ENCODE data around the gene TMED5. TPM values are rescaled to one million over a fixed set of nuclear protein-coding genes. Genes with fewer than 3 reads are reported as not detected.

Gene TMED5
- total and polyA plus RNA-seq, 5 donors from 2014 or later, result 30.6 to 52.4 (median 33.7) TPM

- no peaks in the 10 kb centered on the region for H3K4me1 ChIP-seq (ENCODE audit: control insufficient read depth, insufficient read depth, low read length, poor library complexity, severe bottlenecking)
- Mint-ChIP-seq H3K27ac (peak overlapping the region in 1 of 3 donors; percentile 33), H3K4me1 (peaks cover 6 to 30% (median 20%) of the 10 kb centered on the region in 4 donors), H3K36me3 (peaks cover 28% of the 10 kb centered on the region), H3K27me3 (no peaks in the 10 kb centered on the region), H3K9me3 (no peaks in the 10 kb centered on the region), H3K4me3 (no peak overlapping the region)
- peaks cover 50% of the 10 kb centered on the region for H3K36me3 ChIP-seq (ENCODE audit: control insufficient read depth, insufficient read depth, low read length)
- no peaks in the 10 kb centered on the region for H3K9me3 ChIP-seq (ENCODE audit: control insufficient read depth in 2 of 2, low read length in 2 of 2)
- DNase-seq (no peak), ATAC-seq (ENCODE audit: low read depth in 2 of 2) (no peak)
- H3K27me3 ChIP-seq (ENCODE audit: control insufficient read depth, insufficient read depth, low read length), result no peaks in the 10 kb centered on the region
- no peak overlapping the region for H3K4me3 ChIP-seq (ENCODE audit: low read depth, low read length)
- H3K27ac ChIP-seq (ENCODE audit: insufficient read depth, low read length, poor library complexity, severe bottlenecking), result no peak overlapping the region
These were observed 59.6 kb downstream of the TMED5 start for GRCh38 chr1:93120614-93121013.

GRCh38 chr1:93114391-93114790 is 65.8 kb downstream of the TMED5 start:
- Histone ChIP-seq H3K4me3 (ENCODE audit: low read depth, low read length) (no peak overlapping the region), H3K4me1 (ENCODE audit: control insufficient read depth, insufficient read depth, low read length, poor library complexity, severe bottlenecking) (no peaks in the 10 kb centered on the region), H3K27me3 (ENCODE audit: control insufficient read depth, insufficient read depth, low read length) (no peaks in the 10 kb centered on the region), H3K9me3 (ENCODE audit: control insufficient read depth in 2 of 2, low read length in 2 of 2) (no peaks in the 10 kb centered on the region), H3K36me3 (ENCODE audit: control insufficient read depth, insufficient read depth, low read length) (peaks cover 52% of the 10 kb centered on the region), H3K27ac (ENCODE audit: insufficient read depth, low read length, poor library complexity, severe bottlenecking) (no peak overlapping the region)
- H3K27me3 Mint-ChIP-seq, result no peaks in the 10 kb centered on the region
- no peak for DNase-seq
- H3K36me3 Mint-ChIP-seq, result peaks cover 18% of the 10 kb centered on the region
- ATAC-seq (ENCODE audit: low read depth in 2 of 2), result no peak
- no peak overlapping the region for H3K4me3 Mint-ChIP-seq
- H3K4me1 Mint-ChIP-seq, result peaks cover 4 to 27% (median 20%) of the 10 kb centered on the region in 4 donors
- peaks cover 0 to 1% (median 0%) of the 10 kb centered on the region in 7 donors for H3K9me3 Mint-ChIP-seq
- H3K27ac Mint-ChIP-seq, result no peak overlapping the region

- Histone ChIP-seq H3K4me1 (ENCODE audit: control insufficient read depth, insufficient read depth, low read length, poor library complexity, severe bottlenecking) (no peaks in the 10 kb centered on the region), H3K36me3 (ENCODE audit: control insufficient read depth, insufficient read depth, low read length) (peaks cover 44% of the 10 kb centered on the region), H3K4me3 (ENCODE audit: low read depth, low read length) (no peak overlapping the region), H3K9me3 (ENCODE audit: control insufficient read depth in 2 of 2, low read length in 2 of 2) (no peaks in the 10 kb centered on the region), H3K27me3 (ENCODE audit: control insufficient read depth, insufficient read depth, low read length) (no peaks in the 10 kb centered on the region), H3K27ac (ENCODE audit: insufficient read depth, low read length, poor library complexity, severe bottlenecking) (no peak overlapping the region)
- no peaks in the 10 kb centered on the region for H3K27me3 Mint-ChIP-seq
- H3K9me3 Mint-ChIP-seq, result peaks cover 0 to 7% (median 2%) of the 10 kb centered on the region in 7 donors
- no peak for ATAC-seq (ENCODE audit: low read depth in 2 of 2)
- no peak for DNase-seq
- H3K36me3 Mint-ChIP-seq, result peaks cover 20% of the 10 kb centered on the region
- H3K27ac Mint-ChIP-seq, result peak overlapping the region in 1 of 3 donors; percentile 55
- H3K4me3 Mint-ChIP-seq, result no peak overlapping the region
- peaks cover 11 to 37% (median 25%) of the 10 kb centered on the region in 4 donors for H3K4me1 Mint-ChIP-seq
These were observed 67.1 kb downstream of the TMED5 start for GRCh38 chr1:93113127-93113526.

DNA sequence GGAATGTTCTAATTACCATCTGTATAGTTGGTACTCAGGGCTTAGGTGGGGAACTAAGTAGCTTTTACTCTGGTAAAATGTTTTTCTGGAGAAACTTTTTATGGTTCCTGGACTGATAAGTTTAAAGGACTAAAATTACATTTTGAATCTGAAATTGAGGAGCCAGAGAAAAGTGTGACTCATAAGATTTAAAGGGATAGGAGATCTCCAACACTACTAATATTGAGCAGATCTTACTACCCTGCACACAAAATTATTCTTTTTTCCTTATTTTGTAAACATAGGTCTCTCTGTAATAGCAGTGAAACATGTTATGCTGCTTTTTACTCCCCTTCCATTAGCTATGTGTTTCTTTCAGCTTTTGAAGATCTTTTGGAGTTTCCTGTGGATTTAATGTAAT is 68.7 kb downstream of the TMED5 start:
- H3K4me1 Mint-ChIP-seq, result peaks cover 11 to 40% (median 31%) of the 10 kb centered on the region in 4 donors
- Histone ChIP-seq H3K36me3 (ENCODE audit: control insufficient read depth, insufficient read depth, low read length) (peaks cover 46% of the 10 kb centered on the region), H3K9me3 (ENCODE audit: control insufficient read depth in 2 of 2, low read length in 2 of 2) (no peaks in the 10 kb centered on the region), H3K27ac (ENCODE audit: insufficient read depth, low read length, poor library complexity, severe bottlenecking) (no peak overlapping the region), H3K27me3 (ENCODE audit: control insufficient read depth, insufficient read depth, low read length) (no peaks in the 10 kb centered on the region), H3K4me3 (ENCODE audit: low read depth, low read length) (no peak overlapping the region), H3K4me1 (ENCODE audit: control insufficient read depth, insufficient read depth, low read length, poor library complexity, severe bottlenecking) (no peaks in the 10 kb centered on the region)
- H3K4me3 Mint-ChIP-seq, result no peak overlapping the region
- H3K27me3 Mint-ChIP-seq, result no peaks in the 10 kb centered on the region
- ATAC-seq (ENCODE audit: low read depth in 2 of 2) (no peak), DNase-seq (no peak)
- H3K36me3 Mint-ChIP-seq, result peaks cover 32% of the 10 kb centered on the region
- peak overlapping the region in 1 of 3 donors; percentile 55 for H3K27ac Mint-ChIP-seq
- H3K9me3 Mint-ChIP-seq, result peaks cover 0 to 18% (median 7%) of the 10 kb centered on the region in 7 donors

DNA sequence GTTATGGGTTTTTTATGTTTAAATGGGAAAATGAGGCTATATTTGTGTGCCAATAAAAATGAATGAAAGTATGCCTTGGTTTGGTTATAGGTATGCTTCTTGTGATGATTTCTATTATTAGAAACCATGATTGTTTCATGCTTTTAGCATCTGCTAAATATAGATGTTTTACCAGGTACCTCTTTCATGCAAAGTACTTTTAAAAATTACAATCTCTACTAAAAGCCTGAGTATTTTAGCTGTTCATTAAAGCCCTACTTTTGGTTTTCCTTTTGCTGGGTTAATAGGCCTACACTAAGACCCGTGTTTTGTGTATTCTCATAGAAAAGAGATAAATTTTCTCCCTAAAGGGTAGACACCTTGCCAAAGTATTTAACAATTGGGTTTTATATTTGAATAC is 69.1 kb downstream of the TMED5 start:
- H3K4me3 Mint-ChIP-seq, result no peak overlapping the region
- no peak overlapping the region for H3K27ac ChIP-seq (ENCODE audit: insufficient read depth, low read length, poor library complexity, severe bottlenecking)
- H3K27me3 ChIP-seq (ENCODE audit: control insufficient read depth, insufficient read depth, low read length), result no peaks in the 10 kb centered on the region
- peaks cover 0 to 19% (median 7%) of the 10 kb centered on the region in 7 donors for H3K9me3 Mint-ChIP-seq
- H3K4me3 ChIP-seq (ENCODE audit: low read depth, low read length), result no peak overlapping the region
- H3K27ac Mint-ChIP-seq, result no peak overlapping the region
- peaks cover 11 to 40% (median 31%) of the 10 kb centered on the region in 4 donors for H3K4me1 Mint-ChIP-seq
- H3K36me3 Mint-ChIP-seq, result peaks cover 35% of the 10 kb centered on the region
- ATAC-seq (ENCODE audit: low read depth in 2 of 2), result no peak
- H3K4me1 ChIP-seq (ENCODE audit: control insufficient read depth, insufficient read depth, low read length, poor library complexity, severe bottlenecking), result no peaks in the 10 kb centered on the region
- no peaks in the 10 kb centered on the region for H3K27me3 Mint-ChIP-seq
- H3K9me3 ChIP-seq (ENCODE audit: control insufficient read depth in 2 of 2, low read length in 2 of 2), result no peaks in the 10 kb centered on the region
- DNase-seq, result no peak
- H3K36me3 ChIP-seq (ENCODE audit: control insufficient read depth, insufficient read depth, low read length), result peaks cover 41% of the 10 kb centered on the region

- H3K4me3 ChIP-seq (ENCODE audit: low read depth, low read length), result no peak overlapping the region
- ATAC-seq (ENCODE audit: low read depth in 2 of 2), result no peak
- H3K36me3 ChIP-seq (ENCODE audit: control insufficient read depth, insufficient read depth, low read length), result peaks cover 32% of the 10 kb centered on the region
- no peaks in the 10 kb centered on the region for H3K27me3 ChIP-seq (ENCODE audit: control insufficient read depth, insufficient read depth, low read length)
- H3K4me1 ChIP-seq (ENCODE audit: control insufficient read depth, insufficient read depth, low read length, poor library complexity, severe bottlenecking), result no peaks in the 10 kb centered on the region
- Mint-ChIP-seq H3K9me3 (peaks cover 0 to 19% (median 7%) of the 10 kb centered on the region in 7 donors), H3K36me3 (peaks cover 44% of the 10 kb centered on the region), H3K27ac (peak overlapping the region in 2 of 3 donors; percentile 18 to 47), H3K27me3 (no peaks in the 10 kb centered on the region), H3K4me3 (no peak overlapping the region), H3K4me1 (peaks cover 15 to 44% (median 31%) of the 10 kb centered on the region in 4 donors)
- DNase-seq, result no peak
- no peak overlapping the region for H3K27ac ChIP-seq (ENCODE audit: insufficient read depth, low read length, poor library complexity, severe bottlenecking)
- no peaks in the 10 kb centered on the region for H3K9me3 ChIP-seq (ENCODE audit: control insufficient read depth in 2 of 2, low read length in 2 of 2)
These were observed 70.6 kb downstream of the TMED5 start for GRCh38 chr1:93109578-93109977.

GRCh38 chr1:93108335-93108734 is 71.9 kb downstream of the TMED5 start:
- Mint-ChIP-seq H3K27me3 (no peaks in the 10 kb centered on the region), H3K27ac (peak overlapping the region in 1 of 3 donors; percentile 40), H3K4me1 (peaks cover 15 to 43% (median 31%) of the 10 kb centered on the region in 4 donors), H3K4me3 (no peak overlapping the region), H3K9me3 (peaks cover 0 to 19% (median 7%) of the 10 kb centered on the region in 7 donors), H3K36me3 (peaks cover 48% of the 10 kb centered on the region)
- H3K9me3 ChIP-seq (ENCODE audit: control insufficient read depth in 2 of 2, low read length in 2 of 2), result no peaks in the 10 kb centered on the region
- DNase-seq, result no peak
- peak overlapping the region; percentile 40 for H3K4me3 ChIP-seq (ENCODE audit: low read depth, low read length)
- ATAC-seq (ENCODE audit: low read depth in 2 of 2), result no peak
- no peaks in the 10 kb centered on the region for H3K27me3 ChIP-seq (ENCODE audit: control insufficient read depth, insufficient read depth, low read length)
- H3K36me3 ChIP-seq (ENCODE audit: control insufficient read depth, insufficient read depth, low read length), result peaks cover 32% of the 10 kb centered on the region
- no peak overlapping the region for H3K27ac ChIP-seq (ENCODE audit: insufficient read depth, low read length, poor library complexity, severe bottlenecking)
- H3K4me1 ChIP-seq (ENCODE audit: control insufficient read depth, insufficient read depth, low read length, poor library complexity, severe bottlenecking), result no peaks in the 10 kb centered on the region

DNA sequence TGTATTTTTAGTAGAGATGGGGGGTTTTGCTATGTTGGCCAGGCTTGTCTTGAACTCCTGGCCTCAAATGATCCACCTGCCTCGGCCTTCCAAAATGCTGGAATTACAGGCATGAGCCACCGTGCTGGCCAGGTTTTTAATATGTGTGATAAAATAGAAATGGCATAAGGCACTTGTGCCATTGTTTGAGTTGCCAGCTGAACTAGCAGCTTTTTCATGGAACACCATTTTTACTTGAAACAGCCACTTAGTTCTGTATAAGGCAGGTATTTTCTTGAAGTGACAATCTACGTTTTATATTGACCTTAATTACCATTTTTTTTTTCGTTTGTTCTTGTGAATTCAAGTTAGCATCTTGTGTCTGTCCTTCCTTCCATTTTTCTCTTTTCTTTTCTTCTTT is 72.8 kb downstream of the TMED5 start:
- H3K4me1 Mint-ChIP-seq, result peaks cover 15 to 46% (median 32%) of the 10 kb centered on the region in 4 donors
- H3K27me3 Mint-ChIP-seq, result no peaks in the 10 kb centered on the region
- Histone ChIP-seq H3K27ac (ENCODE audit: insufficient read depth, low read length, poor library complexity, severe bottlenecking) (no peak overlapping the region), H3K4me1 (ENCODE audit: control insufficient read depth, insufficient read depth, low read length, poor library complexity, severe bottlenecking) (no peaks in the 10 kb centered on the region), H3K27me3 (ENCODE audit: control insufficient read depth, insufficient read depth, low read length) (no peaks in the 10 kb centered on the region), H3K36me3 (ENCODE audit: control insufficient read depth, insufficient read depth, low read length) (peaks cover 32% of the 10 kb centered on the region), H3K9me3 (ENCODE audit: control insufficient read depth in 2 of 2, low read length in 2 of 2) (no peaks in the 10 kb centered on the region), H3K4me3 (ENCODE audit: low read depth, low read length) (no peak overlapping the region)
- H3K4me3 Mint-ChIP-seq, result no peak overlapping the region
- ATAC-seq (ENCODE audit: low read depth in 2 of 2) (no peak), DNase-seq (no peak)
- no peak overlapping the region for H3K27ac Mint-ChIP-seq
- peaks cover 47% of the 10 kb centered on the region for H3K36me3 Mint-ChIP-seq
- H3K9me3 Mint-ChIP-seq, result peaks cover 0 to 19% (median 7%) of the 10 kb centered on the region in 7 donors
